SKM-1 treated with dmso at 0.1 percent for 144 hours (cell line): Measurements from ENCODE around the gene HDAC9.

Source experiments
- DNase-seq: peaks from one replicate; lab custom pipeline; 2025; ENCODE audit not compliant: unreplicated experiment; lab: John Stamatoyannopoulos, UW

The HDAC9 gene

GRCh38 chr7:18828260-18828993, 332.9 kb downstream of the HDAC9 start:
- DNase-seq, result no peak

DNA sequence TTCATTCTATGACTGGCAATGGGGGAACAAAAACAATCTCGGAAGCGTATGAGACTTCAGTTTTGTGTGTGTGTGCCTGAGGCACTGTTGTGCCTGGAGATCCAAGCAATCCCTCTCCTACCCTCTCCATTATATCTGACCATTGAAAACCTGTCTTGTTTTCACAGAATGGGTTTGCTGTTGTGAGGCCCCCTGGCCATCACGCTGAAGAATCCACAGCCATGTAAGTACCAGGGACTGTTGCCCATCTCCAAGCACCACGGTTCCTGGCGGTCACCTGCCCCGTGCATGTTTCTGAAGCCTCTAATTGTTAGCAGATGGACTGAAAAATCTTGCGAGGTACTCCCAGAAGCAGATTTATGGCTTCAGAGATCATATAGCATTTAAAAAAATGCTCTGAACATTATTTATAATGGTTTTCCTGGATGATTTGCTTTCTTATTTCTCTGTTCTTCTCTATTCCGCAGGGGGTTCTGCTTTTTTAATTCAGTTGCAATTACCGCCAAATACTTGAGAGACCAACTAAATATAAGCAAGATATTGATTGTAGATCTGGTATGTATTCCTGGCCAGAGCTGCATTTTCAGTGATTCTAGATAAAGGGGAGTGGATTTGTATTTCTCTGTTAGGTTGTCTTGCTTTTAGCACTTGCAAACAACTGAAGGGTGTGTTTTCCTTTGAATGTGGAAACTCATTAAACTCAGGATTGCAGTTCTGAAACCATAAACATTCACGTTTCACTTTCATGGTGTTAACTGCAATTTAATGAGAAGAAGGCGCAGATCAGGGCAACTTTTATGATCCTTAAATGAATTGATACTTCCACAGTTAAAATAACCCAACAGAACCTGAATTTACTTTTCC, 333.7 kb downstream of the HDAC9 start:
- no peak for DNase-seq

GRCh38 chr7:18829858-18830285, 334.3 kb downstream of the HDAC9 start:
- DNase-seq, result no peak

GRCh38 chr7:18831419-18831818, 335.9 kb downstream of the HDAC9 start:
- DNase-seq, result no peak

GRCh38 chr7:18831943-18832342, 336.4 kb downstream of the HDAC9 start:
- DNase-seq, result no peak

DNA sequence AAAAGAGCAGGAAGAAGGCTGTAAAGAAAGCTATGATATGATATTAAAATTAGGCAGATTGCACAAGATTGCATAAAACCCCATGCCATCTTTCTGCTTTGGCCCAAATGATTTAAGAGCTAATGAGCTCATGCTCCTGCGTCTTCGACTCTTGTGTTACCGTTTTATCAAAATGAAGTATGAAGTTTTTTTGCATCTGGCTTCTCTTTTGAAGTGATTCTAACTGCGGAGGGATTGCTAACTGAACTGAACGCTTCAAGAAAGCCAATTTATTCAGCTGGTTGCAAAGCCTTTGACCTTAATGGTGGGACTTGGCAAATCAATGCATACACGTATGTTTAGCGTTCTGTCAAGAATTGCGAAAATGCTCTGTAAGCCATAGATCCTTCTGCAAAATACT, 339.0 kb downstream of the HDAC9 start:
- DNase-seq, result no peak

DNA sequence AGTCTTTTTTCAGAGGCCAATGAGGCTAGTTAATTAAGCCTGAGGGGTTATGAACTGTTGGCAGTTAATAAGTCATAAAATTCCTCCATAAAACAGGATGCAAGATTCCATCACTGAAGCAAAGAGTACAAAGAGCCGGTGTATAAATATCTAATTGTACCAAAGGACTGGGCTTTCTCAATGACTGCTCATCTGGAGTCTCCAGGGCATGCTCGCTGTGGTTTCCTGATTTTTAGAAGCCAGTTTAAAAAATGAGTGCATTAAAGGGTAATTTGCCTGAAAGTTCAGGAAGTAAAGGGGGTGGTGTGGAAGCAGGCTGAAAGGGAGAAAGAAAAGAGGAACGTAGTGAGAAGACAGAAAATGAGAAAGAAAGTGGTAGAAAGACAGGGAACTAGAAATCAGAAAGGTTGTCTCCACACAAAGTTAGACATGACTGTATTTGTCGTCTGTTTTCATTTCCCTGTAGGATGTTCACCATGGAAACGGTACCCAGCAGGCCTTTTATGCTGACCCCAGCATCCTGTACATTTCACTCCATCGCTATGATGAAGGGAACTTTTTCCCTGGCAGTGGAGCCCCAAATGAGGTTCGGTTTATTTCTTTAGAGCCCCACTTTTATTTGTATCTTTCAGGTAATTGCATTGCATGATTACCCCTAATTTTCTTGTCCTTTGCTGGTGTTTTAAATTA, 339.6 kb downstream of the HDAC9 start:
- DNase-seq, result no peak

GRCh38 chr7:18843979-18844378, 348.4 kb downstream of the HDAC9 start:
- no peak for DNase-seq

GRCh38 chr7:18844735-18845134, 349.2 kb downstream of the HDAC9 start:
- DNase-seq, result no peak

- no peak for DNase-seq
These were observed 350.2 kb downstream of the HDAC9 start for GRCh38 chr7:18845700-18846099.

DNA sequence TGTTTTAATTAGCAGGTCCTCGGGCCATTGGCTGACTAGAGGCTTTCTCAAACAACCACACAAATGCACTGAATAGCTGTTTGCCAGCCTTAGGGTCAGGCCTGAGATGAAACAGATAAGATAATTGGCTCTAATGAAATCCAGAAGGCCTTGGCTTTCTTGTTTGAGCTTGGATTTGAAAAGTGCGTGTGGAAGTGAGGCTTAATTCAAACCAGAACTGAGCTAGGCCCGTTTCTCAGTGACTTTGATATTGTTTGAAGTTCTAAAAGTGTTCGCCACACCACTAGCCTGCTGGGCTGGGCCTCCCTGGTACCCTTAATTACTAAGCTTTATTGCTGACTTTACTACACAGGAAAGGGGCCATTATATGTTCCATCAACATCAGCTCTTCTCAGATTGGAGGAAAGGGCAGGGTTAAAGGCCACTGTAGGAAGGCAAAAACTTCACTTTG, 351.2 kb downstream of the HDAC9 start:
- DNase-seq, result no peak

- DNase-seq, result no peak
These were observed 353.6 kb downstream of the HDAC9 start for GRCh38 chr7:18849130-18849529.

DNA sequence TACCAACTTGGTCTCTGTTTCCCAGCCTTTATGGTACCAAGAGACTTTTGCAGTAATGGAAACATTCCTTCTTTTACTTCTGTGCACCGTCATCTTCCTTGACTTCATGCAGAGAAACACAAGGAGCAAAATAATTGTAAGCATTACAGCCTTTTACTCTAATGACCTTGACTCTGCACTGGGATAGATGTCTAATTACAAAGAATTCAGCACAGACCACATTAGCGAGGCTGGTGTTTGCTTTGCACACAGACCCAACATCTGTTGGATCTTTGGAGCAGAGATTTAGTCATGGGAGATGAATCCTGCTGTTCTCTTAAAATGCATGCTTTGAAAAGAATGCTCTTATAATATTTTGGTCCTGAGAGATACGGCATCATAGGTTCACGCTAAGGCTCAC, 360.2 kb downstream of the HDAC9 start:
- DNase-seq, result no peak

DNA sequence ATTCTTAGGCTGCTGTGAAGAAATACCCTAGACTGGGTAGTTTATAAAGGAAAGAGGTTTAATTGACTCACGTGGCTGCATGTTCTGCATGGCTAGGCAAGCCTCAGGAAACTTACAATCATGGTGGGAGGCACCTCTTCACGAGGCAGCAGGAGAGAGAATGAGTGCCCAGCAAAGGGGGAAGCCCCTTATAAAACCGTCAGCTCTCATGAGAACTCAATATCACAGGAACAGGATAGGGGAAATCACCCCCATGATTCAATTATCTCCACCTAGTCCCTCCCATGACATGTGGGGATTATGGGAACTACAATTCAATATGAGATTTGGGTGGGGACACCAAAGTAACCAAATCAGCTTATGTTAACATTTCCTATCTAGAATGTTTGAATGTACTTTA, 362.7 kb downstream of the HDAC9 start:
- DNase-seq, result no peak

- DNase-seq, result no peak
These were observed 363.8 kb downstream of the HDAC9 start for GRCh38 chr7:18859318-18859717.

- DNase-seq, result no peak
These were observed 364.7 kb downstream of the HDAC9 start for GRCh38 chr7:18860221-18860620.

- no peak for DNase-seq
These were observed 366.1 kb downstream of the HDAC9 start for GRCh38 chr7:18861514-18862118.

DNA sequence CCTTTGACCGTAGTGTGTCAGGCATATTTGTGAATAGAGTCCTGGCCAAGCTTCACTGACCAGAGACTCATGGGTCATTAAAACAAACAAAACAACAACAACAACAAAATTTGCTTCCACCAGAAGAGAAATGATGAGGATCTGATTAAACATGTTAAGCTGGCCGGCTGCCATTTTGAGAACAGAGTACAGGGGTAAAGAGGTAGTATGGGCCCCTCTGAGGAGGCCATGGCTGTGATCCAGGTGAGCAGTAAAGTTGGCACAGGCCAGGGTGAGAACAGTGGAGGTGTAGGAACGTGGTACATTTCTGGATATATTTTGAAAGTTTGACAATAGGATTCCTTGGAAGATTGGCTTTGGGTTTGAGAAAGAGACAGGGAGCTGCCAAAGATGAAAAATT, 369.4 kb downstream of the HDAC9 start:
- no peak for DNase-seq

- DNase-seq, result no peak
These were observed 370.9 kb downstream of the HDAC9 start for GRCh38 chr7:18866359-18867036.

DNA sequence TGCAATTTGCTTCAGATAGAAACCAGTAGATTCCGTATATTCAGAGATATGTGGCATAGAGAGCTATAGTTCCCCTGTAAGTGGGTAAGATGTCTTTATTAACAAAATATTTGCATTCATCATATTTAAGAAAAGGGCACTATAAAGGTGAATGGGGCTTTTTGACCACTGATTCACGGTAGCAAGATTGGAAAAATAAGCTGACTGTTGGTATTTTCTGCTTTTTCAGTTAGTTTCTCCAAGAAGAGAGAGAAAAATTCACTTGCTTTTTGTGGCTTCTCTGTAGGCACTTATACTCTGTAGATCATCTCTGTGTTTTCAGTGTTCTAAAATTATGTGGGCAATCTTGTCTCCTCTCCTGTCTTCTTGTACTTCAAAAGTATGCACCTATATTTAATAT, 376.8 kb downstream of the HDAC9 start:
- no peak for DNase-seq
